Measurements from ENCODE around the gene VARS2.
"Not testable (repeated sequence)": the region's sequence is repeated elsewhere in the genome, so short reads cannot be mapped to it uniquely, and the experiment has no call there.

The VARS2 gene

DNA sequence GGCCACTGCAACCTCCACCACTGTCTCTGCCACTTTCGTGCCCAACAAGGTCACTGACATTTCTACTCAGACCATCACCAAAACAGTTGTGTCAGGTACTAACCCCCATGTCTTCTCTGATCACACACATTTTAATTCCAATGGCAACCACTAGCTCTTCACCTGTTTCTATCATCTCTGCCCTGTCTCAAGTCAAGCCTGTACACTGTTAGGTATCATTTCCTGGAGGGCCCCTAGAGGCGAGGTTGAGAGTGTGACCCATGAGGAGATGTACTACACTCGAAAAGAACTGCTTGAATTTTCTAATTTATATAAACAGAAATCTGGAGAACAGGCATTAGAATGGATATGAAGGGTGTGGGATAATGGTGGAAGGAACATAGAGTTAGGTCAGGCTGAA lies 52.1 kb downstream of the VARS2 start:
- TF ChIP-seq, protein P1, sequence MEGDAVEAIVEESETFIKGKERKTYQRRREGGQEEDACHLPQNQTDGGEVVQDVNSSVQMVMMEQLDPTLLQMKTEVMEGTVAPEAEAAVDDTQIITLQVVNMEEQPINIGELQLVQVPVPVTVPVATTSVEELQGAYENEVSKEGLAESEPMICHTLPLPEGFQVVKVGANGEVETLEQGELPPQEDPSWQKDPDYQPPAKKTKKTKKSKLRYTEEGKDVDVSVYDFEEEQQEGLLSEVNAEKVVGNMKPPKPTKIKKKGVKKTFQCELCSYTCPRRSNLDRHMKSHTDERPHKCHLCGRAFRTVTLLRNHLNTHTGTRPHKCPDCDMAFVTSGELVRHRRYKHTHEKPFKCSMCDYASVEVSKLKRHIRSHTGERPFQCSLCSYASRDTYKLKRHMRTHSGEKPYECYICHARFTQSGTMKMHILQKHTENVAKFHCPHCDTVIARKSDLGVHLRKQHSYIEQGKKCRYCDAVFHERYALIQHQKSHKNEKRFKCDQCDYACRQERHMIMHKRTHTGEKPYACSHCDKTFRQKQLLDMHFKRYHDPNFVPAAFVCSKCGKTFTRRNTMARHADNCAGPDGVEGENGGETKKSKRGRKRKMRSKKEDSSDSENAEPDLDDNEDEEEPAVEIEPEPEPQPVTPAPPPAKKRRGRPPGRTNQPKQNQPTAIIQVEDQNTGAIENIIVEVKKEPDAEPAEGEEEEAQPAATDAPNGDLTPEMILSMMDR (IDR thresholded peaks at IDR 0.05; ENCODE audit: insufficient read depth, low read length, missing control alignments), result no peak
- ChIA-PET POLR2A (no interaction called here), CTCF (no interaction called here)
- no peak overlapping the region for H3K4me3 ChIP-seq (ENCODE audit: low read depth, low read length)
- DNase-seq (ENCODE audit: low read depth, low spot score), result no peak

DNA sequence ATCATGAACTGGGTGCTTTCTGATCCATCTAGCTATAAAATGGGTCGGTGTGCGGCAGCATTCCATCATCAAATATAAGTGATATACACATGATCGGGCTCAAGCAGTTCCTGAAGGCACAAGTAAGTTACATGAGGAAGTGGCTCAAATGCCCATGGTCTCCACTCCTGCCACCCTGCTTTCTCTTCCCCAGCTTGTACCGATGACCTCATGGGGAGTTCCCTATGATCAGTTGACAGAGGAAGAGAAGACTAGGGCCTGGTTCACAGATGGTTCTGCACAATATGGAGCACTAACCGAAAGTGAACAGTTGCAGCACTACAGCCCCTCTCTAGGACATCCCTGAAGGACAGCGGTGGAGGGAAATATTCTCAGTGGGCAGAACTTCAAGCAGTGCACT lies 55.1 kb downstream of the VARS2 start:
- DNase-seq (ENCODE audit: low read depth, low spot score); H3K4me3 ChIP-seq (ENCODE audit: low read depth, low read length); POLR2A ChIA-PET: not testable (repeated sequence)
- CTCF ChIA-PET, result interaction anchor here (1.0 kb wide), 1 partner anchor 54 kb away, joined by 4 read pairs; no protein-coding TSS in a partner anchor

DNA sequence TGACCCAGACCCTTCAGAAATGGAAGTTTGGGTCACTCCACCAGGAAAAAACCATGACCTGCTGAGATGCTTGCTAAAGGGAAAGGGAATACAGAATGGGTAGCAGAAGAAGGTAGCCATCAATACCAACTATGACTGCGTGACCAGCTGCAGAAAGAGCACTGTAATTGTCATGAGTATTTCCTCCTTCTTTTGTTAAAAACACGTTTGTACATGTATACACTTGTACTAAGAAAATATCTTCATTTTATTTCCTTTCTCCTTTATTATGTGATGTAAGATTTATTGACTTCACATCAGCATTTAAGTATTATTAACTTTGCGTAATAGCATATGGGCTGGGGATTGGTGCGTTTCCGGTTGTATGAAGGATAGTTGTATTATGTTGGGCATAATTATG lies 56.9 kb downstream of the VARS2 start:
- TF ChIP-seq, protein P1 (IDR thresholded peaks at IDR 0.05; ENCODE audit: insufficient read depth, low read length, missing control alignments), result no peak
- CTCF ChIA-PET, result no interaction called here
- no peak for DNase-seq (ENCODE audit: low read depth, low spot score)
- POLR2A ChIA-PET, result no interaction called here
- H3K4me3 ChIP-seq (ENCODE audit: low read depth, low read length), result no peak overlapping the region

DNA sequence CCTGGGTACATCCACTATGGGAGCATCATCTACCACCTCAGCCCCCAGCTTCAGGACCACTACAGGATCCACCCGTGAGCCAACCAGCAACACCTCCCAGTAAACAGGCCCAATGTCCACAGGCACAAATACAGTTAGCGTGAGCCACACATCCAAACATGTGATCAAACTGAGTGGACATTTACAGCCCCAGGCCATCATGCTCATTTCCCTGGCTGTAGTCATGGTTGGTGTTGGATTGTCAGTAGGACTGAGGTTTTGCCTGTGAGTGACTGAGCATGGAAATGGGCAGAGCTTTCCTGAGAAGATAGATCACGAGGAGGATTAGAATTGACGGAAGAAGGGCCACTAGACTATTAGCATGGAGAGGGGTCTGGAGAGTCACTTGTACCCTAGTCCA lies 58.8 kb downstream of the VARS2 start:
- POLR2A ChIA-PET, result no interaction called here
- CTCF ChIA-PET, result no interaction called here
- TF ChIP-seq, protein P1 (IDR thresholded peaks at IDR 0.05; ENCODE audit: insufficient read depth, low read length, missing control alignments), result no peak

DNA sequence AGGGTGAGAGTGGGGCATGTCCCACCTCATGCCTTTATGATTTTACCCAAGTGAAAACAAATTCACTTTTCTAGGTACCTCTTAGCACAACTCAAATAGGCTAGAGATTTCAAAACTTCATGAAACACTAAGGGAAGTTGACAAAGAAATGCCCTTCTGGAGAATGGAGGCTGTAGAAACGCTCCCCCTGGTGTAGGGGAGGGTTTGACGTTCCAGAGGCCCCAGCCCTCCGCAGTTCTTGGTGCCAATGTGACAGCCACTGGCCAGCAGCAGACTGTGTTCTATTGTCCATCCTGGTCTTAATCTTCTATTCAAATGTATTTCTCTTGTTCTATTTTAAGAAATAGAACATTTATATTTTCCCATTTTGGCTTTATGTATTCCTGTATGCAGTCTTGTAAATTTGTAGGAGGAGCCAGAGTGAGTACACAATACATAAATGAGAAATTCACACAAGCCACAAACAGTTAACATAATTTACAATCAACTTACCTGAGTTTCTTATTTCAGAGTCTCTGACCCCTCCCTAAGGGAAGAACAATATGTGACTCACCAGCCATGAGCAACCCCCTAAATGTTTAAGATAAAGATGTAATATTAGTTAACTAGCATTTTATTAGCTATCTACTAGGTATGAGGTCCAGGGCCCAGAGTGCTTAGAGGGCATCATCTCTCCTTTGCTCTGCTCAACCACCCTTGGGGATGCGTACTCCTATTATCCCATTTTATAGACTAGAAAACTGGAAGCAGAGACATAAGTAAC lies 60.6 kb downstream of the VARS2 start:
- CTCF ChIA-PET, result interaction anchor here (0.8 kb wide), 1 partner anchor 16 kb away, joined by 3 read pairs; no protein-coding TSS in a partner anchor
- TF ChIP-seq, protein P1 (IDR thresholded peaks at IDR 0.05; ENCODE audit: insufficient read depth, low read length, missing control alignments), result no peak

More for the DNA sequence above, 58.8 kb downstream of the VARS2 start:
- no peak overlapping the region for H3K4me3 ChIP-seq (ENCODE audit: low read depth, low read length)
- no peak for DNase-seq (ENCODE audit: low read depth, low spot score)

More for the DNA sequence above, 60.6 kb downstream of the VARS2 start:
- H3K4me3 ChIP-seq (ENCODE audit: low read depth, low read length), result no peak overlapping the region
- DNase-seq (ENCODE audit: low read depth, low spot score), result no peak
- POLR2A ChIA-PET, result no interaction called here

Measured in AG04449 (cell line).